Endothelial cell of umbilical vein (primary cell): ENCODE results near the gene RANBP17. TPM values are rescaled to one million over a fixed set of nuclear protein-coding genes. Genes with fewer than 3 reads are reported as not detected.

Experiments
- BruUV-seq: library from RNA; stranded (reverse); fragments of 400-500 nt; replicated peaks from 2 replicates; lab custom pipeline; 2021; lab: Mats Ljungman, UMichigan
- CTCF ChIA-PET: fragments of 300-600, 350-600 bp; sonication (Branson Sonifier 250); formaldehyde crosslinking; loops from one replicate; lab custom pipeline; 2021; ENCODE audit warnings: antibody characterized with exemption, inconsistent platforms; lab: Charles Lee
- POLR2A ChIA-PET: fragments of 300-600, 350-600 bp; sonication (Branson Sonifier 250); formaldehyde crosslinking; loops from one replicate; lab custom pipeline; 2021; ENCODE audit warnings: antibody characterized with exemption, inconsistent platforms; lab: Charles Lee
- DNase-seq: peaks from one replicate; pipeline ENCODE4 v3.0.0-alpha.2; 2011; ENCODE audit warnings: low read depth, low spot score
- FAIRE-seq: peaks from 2 replicates; lab custom pipeline; 2011; peaks lifted over from hg19 to GRCh38; lab: Jason Lieb, UNC
- H2AFZ ChIP-seq: 2 replicates; pipeline ENCODE4 v1.6.0; 2012; ENCODE audit warnings: low read depth, low read length, control low read depth, inconsistent platforms
- H3K27ac ChIP-seq: 2 replicates; pipeline ENCODE4 v1.5.1; 2011; ENCODE audit warnings: low read depth, mild to moderate bottlenecking, control low read depth, low read length, moderate library complexity; ENCODE audit not compliant: insufficient read depth
- H3K27me3 ChIP-seq, 2 experiments: 2 replicates each; pipeline versions ENCODE4 v1.6.0 to v1.6.1; 2011; ENCODE audit warnings: low read length in 2 of 2, mixed read lengths in 1 of 2; ENCODE audit not compliant: control insufficient read depth in 2 of 2, insufficient read depth in 2 of 2
- H3K36me3 ChIP-seq, 2 experiments: 2 replicates in 1 of 2; 3 replicates in 1 of 2; pipeline ENCODE4 v1.5.1; 2011; ENCODE audit warnings: low read length in 2 of 2, mild to moderate bottlenecking in 1 of 2, moderate library complexity in 1 of 2; ENCODE audit not compliant: control insufficient read depth in 2 of 2, insufficient read depth in 2 of 2; ENCODE audit errors: extremely low read depth in 1 of 2
- H3K4me1 ChIP-seq: 3 replicates; pipeline ENCODE4 v1.5.1; 2011; ENCODE audit warnings: mild to moderate bottlenecking, low read length; ENCODE audit not compliant: control insufficient read depth, insufficient read depth; ENCODE audit errors: extremely low read depth
- H3K4me2 ChIP-seq: 2 replicates; pipeline ENCODE4 v1.6.1; 2011; ENCODE audit warnings: low read length, control low read depth, mixed read lengths; ENCODE audit not compliant: insufficient read depth
- H3K4me3 ChIP-seq, 3 experiments: fragments of 200-600 bp in 1 of 3; sonication (generic), shearing (Covaris generic) in 1 of 3; replicated peaks in 1 of 3; 2 replicates each; pipeline ENCODE4 v1.5.1; 2011 to 2016; ENCODE audit warnings: control low read depth in 3 of 3, low read length in 3 of 3, mild to moderate bottlenecking in 2 of 3, inconsistent platforms in 1 of 3, low read depth in 1 of 3, moderate library complexity in 1 of 3; ENCODE audit not compliant: insufficient read depth in 1 of 3
- H3K79me2 ChIP-seq: 2 replicates; pipeline ENCODE4 v1.6.0; 2012; ENCODE audit warnings: low read length, inconsistent platforms; ENCODE audit not compliant: control insufficient read depth, insufficient read depth
- H3K9ac ChIP-seq: replicated peaks from 2 replicates; pipeline ENCODE3; 2011; ENCODE audit warnings: low read length, control low read depth; ENCODE audit not compliant: insufficient read depth; ENCODE audit errors: extremely low read depth
- H3K9me1 ChIP-seq: replicated peaks from 3 replicates; pipeline ENCODE4 v1.6.0; 2011; ENCODE audit warnings: mild to moderate bottlenecking, low read length; ENCODE audit not compliant: control insufficient read depth, insufficient read depth; ENCODE audit errors: extremely low read depth
- H3K9me3 ChIP-seq: replicated peaks from 2 replicates; pipeline ENCODE4 v1.5.1; 2012; ENCODE audit warnings: low read length, inconsistent platforms; ENCODE audit not compliant: control insufficient read depth, insufficient read depth
- H4K20me1 ChIP-seq: replicated peaks from 2 replicates; pipeline ENCODE3; 2011; ENCODE audit warnings: mild to moderate bottlenecking, low read length; ENCODE audit not compliant: control insufficient read depth, insufficient read depth; ENCODE audit errors: extremely low read depth
- EZH2 ChIP-seq: IDR thresholded peaks from 2 replicates; pipeline ENCODE4 v1.6.1; 2012; ENCODE audit warnings: borderline replicate concordance, low read depth, mild to moderate bottlenecking, moderate library complexity, low read length, inconsistent platforms; ENCODE audit not compliant: severe bottlenecking
- FOS ChIP-seq: IDR thresholded peaks from 2 replicates; pipeline ENCODE4 v1.6.1; 2011; ENCODE audit warnings: mild to moderate bottlenecking, low read length, moderate library complexity, borderline replicate concordance; ENCODE audit not compliant: insufficient read depth
- GATA2 ChIP-seq: IDR thresholded peaks from 2 replicates; pipeline ENCODE4 v1.7.0; 2011; ENCODE audit warnings: low read depth, mild to moderate bottlenecking, moderate library complexity, mixed read lengths, low read length; ENCODE audit not compliant: insufficient read length, insufficient read depth
- JUN ChIP-seq: IDR thresholded peaks from 2 replicates; pipeline ENCODE4 v1.6.1; 2011; ENCODE audit warnings: borderline replicate concordance, low read depth; ENCODE audit not compliant: insufficient read length, insufficient read depth
- MAX ChIP-seq: IDR thresholded peaks from 2 replicates; pipeline ENCODE4 v1.6.1; 2011; ENCODE audit not compliant: insufficient read depth, insufficient read length
- MYC ChIP-seq: IDR thresholded peaks from one replicate; pipeline ENCODE4 v1.6.1; 2011; ENCODE audit warnings: mild to moderate bottlenecking, low read depth, low read length
- POLR2A ChIP-seq: IDR thresholded peaks from 2 replicates; pipeline ENCODE4 v1.6.1; 2012; ENCODE audit warnings: low read depth, mild to moderate bottlenecking, control low read depth, low read length
- POLR2AphosphoS5 ChIP-seq: IDR thresholded peaks from 2 replicates; pipeline ENCODE4 v1.6.1; 2012; ENCODE audit warnings: low read depth, mild to moderate bottlenecking, control low read depth, low read length, moderate library complexity; ENCODE audit not compliant: insufficient read depth
- dilution Hi-C: fragments of 300-500 bp; cut with MboI; formaldehyde crosslinking; loops from one replicate; pipeline ENCODE4 v1.15.0; 2019; ENCODE audit warnings: low sequenced_read_pairs; ENCODE audit not compliant: extremely low pct_ligation_motif_present
- intact Hi-C: fragments of 100-400 bp; cut with micrococcal nuclease; formaldehyde crosslinking; loops from one replicate; pipeline ENCODE4 v1.10.0; 2022
- polyA plus RNA-seq, 4 experiments: library from polyadenylated mRNA; depleted of rRNA in 3 of 4; stranded (reverse) in 3 of 4; unstranded in 1 of 4; fragments of >200 nt; gene quantifications; 2 replicates each; pipeline versions ENCODE4 v1.2.1 to v1.2.3, GENCODE V29; 2011 to 2012; ENCODE audit warnings: missing spikeins in 1 of 4
- total RNA-seq: library from RNA; stranded (reverse); gene quantifications from 2 replicates; pipeline ENCODE4 v1.2.3, GENCODE V29; 2021
- TF ChIP-seq, protein P1 (sequence below), 2 donors: IDR thresholded peaks; 1 replicate in 1 of 2; 2 replicates in 1 of 2; pipeline ENCODE4 v1.5.1; 2011; ENCODE audit warnings: low read length in 2 of 2, mild to moderate bottlenecking in 2 of 2, moderate library complexity in 2 of 2, control low read depth in 1 of 2, inconsistent platforms in 1 of 2, low read depth in 1 of 2; ENCODE audit not compliant: insufficient read depth in 1 of 2; ENCODE audit errors: extremely low read depth in 1 of 2

The RANBP17 gene
- total and polyA plus RNA-seq, 2 donors (not counting 3 experiments of a cell fraction or from before 2014, with no cell fraction given), result 5.6 to 13.6 TPM

GRCh38 chr5:171115519-171115918 lies 253.7 kb downstream of the RANBP17 start:
- Histone ChIP-seq H3K27ac (no peak overlapping the region), H4K20me1 (no peaks in the 10 kb centered on the region), H3K9me3 (no peaks in the 10 kb centered on the region), H3K27me3 (no peaks in the 10 kb centered on the region), H3K4me2 (no peak overlapping the region), H3K36me3 (no peaks in the 10 kb centered on the region), H3K9ac (no peak overlapping the region), H3K79me2 (no peaks in the 10 kb centered on the region), H3K4me1 (no peaks in the 10 kb centered on the region), H3K9me1 (no peaks in the 10 kb centered on the region), H2AFZ (no peak overlapping the region), H3K4me3 (no peak overlapping the region)
- dilution Hi-C loops, result no loop called here
- intact Hi-C loops, result no loop called here
- DNase-seq (no peak), FAIRE-seq (no peak)
- ChIA-PET POLR2A (no interaction called here), CTCF (no interaction called here)
- no TSS peak for BruUV-seq
- TF ChIP-seq POLR2AphosphoS5 (no peak), FOS (no peak), EZH2 (no peak), MAX (no peak), POLR2A (no peak), JUN (no peak), MYC (no peak), GATA2 (no peak)
- TF ChIP-seq, protein P1, sequence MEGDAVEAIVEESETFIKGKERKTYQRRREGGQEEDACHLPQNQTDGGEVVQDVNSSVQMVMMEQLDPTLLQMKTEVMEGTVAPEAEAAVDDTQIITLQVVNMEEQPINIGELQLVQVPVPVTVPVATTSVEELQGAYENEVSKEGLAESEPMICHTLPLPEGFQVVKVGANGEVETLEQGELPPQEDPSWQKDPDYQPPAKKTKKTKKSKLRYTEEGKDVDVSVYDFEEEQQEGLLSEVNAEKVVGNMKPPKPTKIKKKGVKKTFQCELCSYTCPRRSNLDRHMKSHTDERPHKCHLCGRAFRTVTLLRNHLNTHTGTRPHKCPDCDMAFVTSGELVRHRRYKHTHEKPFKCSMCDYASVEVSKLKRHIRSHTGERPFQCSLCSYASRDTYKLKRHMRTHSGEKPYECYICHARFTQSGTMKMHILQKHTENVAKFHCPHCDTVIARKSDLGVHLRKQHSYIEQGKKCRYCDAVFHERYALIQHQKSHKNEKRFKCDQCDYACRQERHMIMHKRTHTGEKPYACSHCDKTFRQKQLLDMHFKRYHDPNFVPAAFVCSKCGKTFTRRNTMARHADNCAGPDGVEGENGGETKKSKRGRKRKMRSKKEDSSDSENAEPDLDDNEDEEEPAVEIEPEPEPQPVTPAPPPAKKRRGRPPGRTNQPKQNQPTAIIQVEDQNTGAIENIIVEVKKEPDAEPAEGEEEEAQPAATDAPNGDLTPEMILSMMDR (IDR thresholded peaks at IDR 0.05; ENCODE audit: extremely low read depth in 1 of 2, insufficient read depth in 1 of 2, low read depth in 1 of 2, low read length in 2 of 2), result no peak
